K562 (cell line): Measurements from ENCODE around the gene CLUH. TPM values are rescaled to one million over a fixed set of nuclear protein-coding genes. Genes with fewer than 3 reads are reported as not detected.
A peak's percentile ranks its signal among the peaks of the same experiment; 100 is the strongest.

Experiments
- ATAC-seq: fragments of 200-7000 bp; cut with Tn5 transposase; 3 replicates; pipeline ENCODE4 v1.9.1; 2020; ENCODE audit warnings: moderate library complexity
- BruUV-seq: library from RNA; stranded (reverse); fragments of 400-500 nt; replicated peaks from 2 replicates; lab custom pipeline; 2021; lab: Mats Ljungman, UMichigan
- CTCF ChIA-PET: fragments of 300-600 bp; formaldehyde crosslinking; extraction: SDS; loops from one replicate; lab custom pipeline; 2021; ENCODE audit warnings: low intra/inter-chr PET ratio; lab: Yijun Ruan, JAX
- POLR2A ChIA-PET: fragments of 300-600, 350-650 bp; sonication (Branson Sonifier 250); formaldehyde crosslinking; extraction: SDS; loops from one replicate; lab custom pipeline; 2021; ENCODE audit warnings: antibody characterized with exemption, inconsistent platforms; lab: Yijun Ruan, JAX
- DNase-seq, 4 experiments: peaks; one replicate each; pipeline versions ENCODE4 v3.0.0 to v3.0.0-alpha.2; 2011 to 2018; ENCODE audit warnings: low spot score in 3 of 4, mixed read lengths in 3 of 4; ENCODE audit errors: extremely low read depth in 1 of 4
- FAIRE-seq: peaks from 2 replicates; lab custom pipeline; 2011; peaks lifted over from hg19 to GRCh38; lab: Jason Lieb, UNC
- H2AFZ ChIP-seq: 2 replicates; pipeline ENCODE4 v1.6.0; 2011; ENCODE audit warnings: low read depth, low read length, control low read depth, inconsistent platforms
- H3K27ac ChIP-seq: fragments of 200-600 bp; 3 replicates; pipeline ENCODE4 v1.8.0; 2011; ENCODE audit warnings: low read depth, mild to moderate bottlenecking, control low read depth, inconsistent platforms, low read length, moderate library complexity, mixed read lengths; ENCODE audit errors: extremely low read depth
- H3K27me3 ChIP-seq, 2 experiments: fragments of 300-600 bp in 1 of 2; 2 replicates in 1 of 2; 3 replicates in 1 of 2; pipeline versions ENCODE4 v1.6.0 to v1.8.0; 2011; ENCODE audit warnings: inconsistent platforms in 2 of 2, low read length in 2 of 2, mild to moderate bottlenecking in 1 of 2, mixed read lengths in 1 of 2, moderate library complexity in 1 of 2; ENCODE audit not compliant: control insufficient read depth in 2 of 2, insufficient read depth in 2 of 2
- H3K36me3 ChIP-seq: fragments of 300-600 bp; 3 replicates; pipeline ENCODE4 v1.8.0; 2011; ENCODE audit warnings: mild to moderate bottlenecking, low read length, inconsistent platforms; ENCODE audit not compliant: control insufficient read depth, insufficient read depth
- H3K4me1 ChIP-seq, 2 experiments: fragments of 200-600 bp in 1 of 2; replicated peaks in 1 of 2; 2 replicates in 1 of 2; 3 replicates in 1 of 2; pipeline versions ENCODE4 v1.5.1 to v1.8.0; 2011; ENCODE audit warnings: inconsistent platforms in 2 of 2, low read length in 2 of 2, mild to moderate bottlenecking in 1 of 2, mixed read lengths in 1 of 2, moderate library complexity in 1 of 2; ENCODE audit not compliant: control insufficient read depth in 2 of 2, insufficient read depth in 2 of 2
- H3K4me2 ChIP-seq: 2 replicates; pipeline ENCODE4 v1.6.1; 2011; ENCODE audit warnings: low read length, control low read depth, inconsistent platforms, mixed read lengths; ENCODE audit not compliant: insufficient read depth
- H3K4me3 ChIP-seq: fragments of 200-600 bp; sonication (generic), shearing (Covaris generic); 2 replicates; pipeline ENCODE4 v1.5.1; 2016; ENCODE audit warnings: control low read depth, inconsistent platforms
- H3K79me2 ChIP-seq: fragments of 200-600 bp; 3 replicates; pipeline ENCODE4 v1.8.0; 2011; ENCODE audit warnings: low read length, inconsistent platforms; ENCODE audit not compliant: control insufficient read depth, insufficient read depth
- H3K9ac ChIP-seq, 2 experiments: 2 replicates each; pipeline versions ENCODE4 v1.6.0 to v1.6.1; 2011; ENCODE audit warnings: low read depth in 2 of 2, low read length in 2 of 2, control low read depth in 1 of 2, inconsistent platforms in 1 of 2, mild to moderate bottlenecking in 1 of 2, mixed read lengths in 1 of 2; ENCODE audit not compliant: insufficient read depth in 1 of 2
- H3K9me1 ChIP-seq: one replicate; pipeline ENCODE4 v1.6.0; 2011; ENCODE audit warnings: inconsistent platforms, mild to moderate bottlenecking, low read length, moderate library complexity; ENCODE audit not compliant: control insufficient read depth, insufficient read depth
- H3K9me3 ChIP-seq: replicated peaks from 2 replicates; pipeline ENCODE4 v1.5.1; 2011; ENCODE audit warnings: low read depth, low read length, inconsistent platforms; ENCODE audit not compliant: control insufficient read depth, insufficient read depth
- H4K20me1 ChIP-seq: replicated peaks from 2 replicates; pipeline ENCODE4 v1.6.1; 2011; ENCODE audit warnings: low read length, inconsistent platforms, mixed read lengths; ENCODE audit not compliant: control insufficient read depth, insufficient read depth
- FOXK2 ChIP-seq, 2 experiments: fragments of 450-650 bp; IDR thresholded peaks in 1 of 2; conservative IDR thresholded peaks in 1 of 2; 2 replicates each; pipeline ENCODE4 v1.6.1; 2016; ENCODE audit warnings: low read depth in 2 of 2, mild to moderate bottlenecking in 1 of 2
- HDGF ChIP-seq: fragments of 450-650 bp; IDR thresholded peaks from 2 replicates; pipeline ENCODE4 v1.6.1; 2016
- PRMT5 ChIP-seq: sonication (generic); formaldehyde crosslinking; IDR thresholded peaks from 2 replicates; pipeline ENCODE4 v1.5.0; 2020; ENCODE audit warnings: missing genetic modification reagents
- SIX5 ChIP-seq, 2 experiments: IDR thresholded peaks; 2 replicates each; pipeline ENCODE4 v1.6.1; 2011; ENCODE audit warnings: low read length in 2 of 2, borderline replicate concordance in 1 of 2, low read depth in 1 of 2, mild to moderate bottlenecking in 1 of 2, moderate library complexity in 1 of 2; ENCODE audit not compliant: insufficient read depth in 1 of 2
- SMAD1 ChIP-seq: fragments of 150-350 bp; IDR thresholded peaks from 2 replicates; pipeline ENCODE4 v1.6.1; 2014; ENCODE audit warnings: low read length, low read depth; ENCODE audit not compliant: partially characterized antibody
- SRSF1 ChIP-seq: fragments of 200-400 bp; formaldehyde crosslinking; IDR thresholded peaks from 2 replicates; pipeline ENCODE4 v1.6.1; 2017; ENCODE audit warnings: mild to moderate bottlenecking, low read depth, low read length, moderate library complexity
- ZBTB9 ChIP-seq: fragments of 450-650 bp; formaldehyde crosslinking; IDR thresholded peaks from 2 replicates; pipeline ENCODE4 v1.4.0; 2020; ENCODE audit warnings: mild to moderate bottlenecking, moderate library complexity
- WGBS: fragments of 100-300 bp; shearing (Covaris generic); methylation state at CpG from one replicate; pipeline ENCODE4 v1.1.6; 2016; ENCODE audit warnings: low coverage, mixed read lengths; ENCODE audit not compliant: insufficient coverage; ENCODE audit errors: missing lambda C conversion rate; 5-methylcytosine and 5-hydroxymethylcytosine counted together
- in situ Hi-C: fragments of 300-500 bp; cut with MboI; formaldehyde crosslinking; loops from 4 replicates; pipeline ENCODE4 v1.15.0; 2018; ENCODE audit warnings: inconsistent platforms, mixed read lengths
- intact Hi-C: fragments of 100-400 bp; cut with micrococcal nuclease; formaldehyde crosslinking; loops from 2 replicates; pipeline ENCODE4 v1.14.2; 2022
- polyA plus RNA-seq, 8 experiments: library from polyadenylated mRNA; depleted of rRNA in 4 of 8; stranded (reverse) in 5 of 8; unstranded in 3 of 8; fragments of >200 nt; fragmentation: Nextera tagmentation in 2 of 8; fragmentation: Illumina TruSeq in 1 of 8; extraction: Ambion mirVana in 2 of 8; extraction: Trizol in 1 of 8; gene quantifications; 2 replicates each; pipeline versions ENCODE4 v1.2.1 to v1.2.3, GENCODE V29; 2011 to 2014; ENCODE audit warnings: inconsistent platforms in 1 of 8, missing spikeins in 1 of 8
- total RNA-seq, 7 experiments: library from RNA; depleted of rRNA in 6 of 7; stranded (reverse); fragments of >200 nt in 6 of 7; fragmentation: Illumina TruSeq in 2 of 7; extraction: Trizol in 2 of 7; gene quantifications; 2 replicates each; pipeline versions ENCODE4 v1.2.1 to v1.2.3, GENCODE V29; 2011 to 2021; ENCODE audit warnings: low replicate concordance in 1 of 7

Gene CLUH
- total and polyA plus RNA-seq, 9 of the 15 experiments (the other 6 are each of a cell fraction or from before 2014, with no cell fraction given) = 0.21 to 140 (median 33.2) TPM

- ChIA-PET POLR2A (interaction anchor here (0.6 to 1.4 kb wide), 2 partner anchors 10 to 86 kb away, joined by 3 to 5 read pairs; no protein-coding TSS in a partner anchor), CTCF (no interaction called here)
- Histone ChIP-seq H3K4me2 (peak overlapping the region; percentile 96), H3K4me1 (peaks cover 16 to 58% of the 10 kb centered on the region in 2 experiments; a peak in 4 of 5 replicates), H3K79me2 (peaks cover 76% of the 10 kb centered on the region), H3K27ac (peak overlapping the region; percentile 80), H3K4me3 (peak overlapping the region; percentile 70), H3K9me1 (peaks cover 5% of the 10 kb centered on the region), H3K27me3 (no peaks in the 10 kb centered on the region), H3K36me3 (peaks cover 42% of the 10 kb centered on the region; the same call in 1 of the 3 replicates), H3K9me3 (no peaks in the 10 kb centered on the region), H2AFZ (no peak overlapping the region), H3K9ac (peak overlapping the region; percentile 67 to 99), H4K20me1 (peaks cover 20% of the 10 kb centered on the region)
- peak; percentile 61 for FAIRE-seq
- 6% methylated on average over 11 of the region's 16 CpGs for WGBS
- BruUV-seq = TSS peak; percentile 57
- intact Hi-C loops = no loop called here
- peak in 1 of 4 experiments; percentile 28 for DNase-seq
- peak; percentile 29 for ATAC-seq
- TF ChIP-seq FOXK2 (conservative IDR thresholded peaks at IDR 0.05 in 1 of 2, IDR thresholded peaks at IDR 0.05 in 1 of 2; ENCODE audit: low read depth in 2 of 2) (no peak), HDGF (0 out of 2 replicates have a peak, but pooled peaks have one; percentile 42)
- TF ChIP-seq, all 486 proteins: peak for 1
- in situ Hi-C loops = no loop called here
These were observed 1.3 kb downstream of the CLUH start for GRCh38 chr17:2710071-2710802.

DNA sequence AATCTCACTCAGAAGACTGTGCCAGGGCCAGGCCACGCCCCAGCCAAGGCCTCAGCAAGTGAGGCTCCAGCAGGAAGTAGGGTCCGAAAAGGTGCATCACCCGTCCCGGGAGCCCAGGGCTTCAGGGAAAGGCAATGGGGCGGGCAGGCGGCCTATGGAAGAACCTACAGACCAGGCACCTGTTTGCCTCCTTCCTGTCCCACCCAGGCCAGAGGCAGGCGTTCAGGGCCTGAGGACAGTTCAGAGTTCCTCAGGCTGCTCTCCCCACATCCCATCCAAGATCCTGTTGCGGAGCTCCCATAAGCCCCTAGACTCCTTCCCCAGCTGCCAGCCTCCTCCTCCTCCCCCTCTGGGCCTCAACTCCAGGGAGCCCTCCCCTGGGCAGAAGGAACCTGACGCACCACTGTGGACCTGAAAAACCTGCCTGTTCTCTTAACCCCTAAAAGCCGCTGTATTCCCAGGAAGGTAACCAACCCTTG is 2.3 kb downstream of the CLUH start:
- Histone ChIP-seq H3K27ac (peak overlapping the region; percentile 80), H3K9ac (peak overlapping the region; percentile 67 to 99), H3K36me3 (peaks cover 49% of the 10 kb centered on the region; the same call in 1 of the 3 replicates), H3K4me3 (peak overlapping the region; percentile 70; the same call in 1 of the 2 replicates), H3K27me3 (no peaks in the 10 kb centered on the region), H3K9me1 (peaks cover 5% of the 10 kb centered on the region), H3K9me3 (no peaks in the 10 kb centered on the region), H3K79me2 (peaks cover 85% of the 10 kb centered on the region), H2AFZ (no peak overlapping the region), H4K20me1 (peaks cover 20% of the 10 kb centered on the region), H3K4me1 (peaks cover 16 to 58% of the 10 kb centered on the region in 2 experiments; a peak in 4 of 5 replicates), H3K4me2 (peak overlapping the region; percentile 96)
- DNase-seq (no peak), FAIRE-seq (no peak), ATAC-seq (no peak)
- CTCF ChIA-PET = no interaction called here
- POLR2A ChIA-PET = interaction anchor here (0.6 to 1.5 kb wide), 3 partner anchors 9 to 87 kb away, joined by 3 to 5 read pairs (median 4); no protein-coding TSS in a partner anchor
- no TSS peak for BruUV-seq
- 64% methylated on average over 9 of the region's 10 CpGs for WGBS
- intact Hi-C loops (no loop called here), in situ Hi-C loops (no loop called here)
- no peak for TF ChIP-seq ZBTB9
- no peak for TF ChIP-seq SIX5 (IDR thresholded peaks at IDR 0.05; ENCODE audit: borderline replicate concordance in 1 of 2, insufficient read depth in 1 of 2, low read depth in 1 of 2, low read length in 2 of 2)
- no peak for TF ChIP-seq SRSF1
- no peak for TF ChIP-seq PRMT5 (CRISPR knock-in tag)
- TF ChIP-seq SMAD1 = no peak
